B cell (primary cell): Measurements from ENCODE around the gene L3MBTL3. TPM values are rescaled to one million over a fixed set of nuclear protein-coding genes. Genes with fewer than 3 reads are reported as not detected.
A peak's percentile ranks its signal among the peaks of the same experiment; 100 is the strongest.

Experiments used
- ATAC-seq: fragments of 200-7000 bp; cut with Tn5 transposase; one replicate; pipeline ENCODE4 v1.10.0; 2021; ENCODE audit warnings: low read depth, mild to moderate bottlenecking, moderate number of reproducible peaks, moderate library complexity
- CTCF ChIA-PET: fragments of 350-600 bp; sonication (Branson Sonifier 250); formaldehyde crosslinking; loops from one replicate; lab custom pipeline; 2021; ENCODE audit warnings: antibody characterized with exemption, inconsistent platforms; lab: Charles Lee
- POLR2A ChIA-PET: fragments of 350-600 bp; sonication (Branson Sonifier 250); formaldehyde crosslinking; loops from one replicate; lab custom pipeline; 2021; ENCODE audit warnings: antibody characterized with exemption; lab: Charles Lee
- DNase-seq: peaks from one replicate; pipeline ENCODE4 v3.0.0; 2013
- H2AFZ ChIP-seq: 2 replicates; pipeline ENCODE4 v1.6.1; 2012; ENCODE audit warnings: mild to moderate bottlenecking, low read depth, low read length; ENCODE audit not compliant: insufficient read depth, poor library complexity, severe bottlenecking
- H3K27ac ChIP-seq, 2 donors: 1 replicate in 1 of 2; 2 replicates in 1 of 2; pipeline ENCODE4 v1.5.1; 2012 to 2013; ENCODE audit warnings: low read length in 2 of 2, mild to moderate bottlenecking in 2 of 2, moderate library complexity in 1 of 2
- H3K27me3 ChIP-seq, 4 experiments: fragments of 200-600 bp in 1 of 4; sonication (generic) in 1 of 4; replicated peaks in 1 of 4; 1 replicate in 2 of 4; 2 replicates in 2 of 4; pipeline versions ENCODE4 v1.6.1 to v1.7.0; 2013 to 2016; ENCODE audit warnings: low read length in 3 of 4, mild to moderate bottlenecking in 2 of 4, mixed read lengths in 1 of 4, moderate library complexity in 1 of 4; ENCODE audit not compliant: insufficient read depth in 4 of 4, control insufficient read depth in 3 of 4; ENCODE audit errors: control extremely low read depth in 1 of 4
- H3K36me3 ChIP-seq, 2 experiments: replicated peaks in 1 of 2; 1 replicate in 1 of 2; 2 replicates in 1 of 2; pipeline versions ENCODE4 v1.6.1 to v1.7.1; 2013; ENCODE audit warnings: low read length in 1 of 2; ENCODE audit not compliant: insufficient read depth in 2 of 2, control insufficient read depth in 1 of 2; ENCODE audit errors: control extremely low read depth in 1 of 2, extremely low read depth in 1 of 2
- H3K4me1 ChIP-seq, 2 donors: fragments of 200-600 bp in 1 of 2; sonication (generic) in 1 of 2; 1 replicate in 1 of 2; 2 replicates in 1 of 2; pipeline versions ENCODE4 v1.5.1 to v1.6.1; 2013 to 2017; ENCODE audit warnings: low read length in 2 of 2; ENCODE audit not compliant: control insufficient read depth in 2 of 2, insufficient read depth in 2 of 2
- H3K4me2 ChIP-seq: replicated peaks from 2 replicates; pipeline ENCODE3; 2012; ENCODE audit warnings: mild to moderate bottlenecking, low read depth, low read length; ENCODE audit not compliant: poor library complexity, severe bottlenecking
- H3K4me3 ChIP-seq, 5 experiments: fragments of 200-600 bp in 1 of 5; sonication (generic) in 1 of 5; 1 replicate in 3 of 5; 2 replicates in 2 of 5; pipeline versions ENCODE4 v1.5.1 to v1.7.0; 2011 to 2016; ENCODE audit warnings: low read length in 4 of 5, mild to moderate bottlenecking in 4 of 5, low read depth in 2 of 5, control low read depth in 1 of 5, moderate library complexity in 1 of 5; ENCODE audit not compliant: insufficient read depth in 1 of 5; ENCODE audit errors: control extremely low read depth in 1 of 5, extremely low read depth in 1 of 5
- H3K79me2 ChIP-seq: fragments of 200-600 bp; sonication (generic); one replicate; pipeline ENCODE4 v1.6.0; 2016; ENCODE audit warnings: low read length; ENCODE audit not compliant: control insufficient read depth, insufficient read depth
- H3K9ac ChIP-seq: fragments of 200-600 bp; sonication (generic); 2 replicates; pipeline ENCODE4 v1.6.1; 2017; ENCODE audit warnings: mild to moderate bottlenecking, low read length, moderate library complexity
- H3K9me3 ChIP-seq, 3 donors: one replicate each; pipeline versions ENCODE4 v1.6.1 to v1.7.1; 2013; ENCODE audit warnings: low read length in 2 of 3; ENCODE audit not compliant: control insufficient read depth in 2 of 3, insufficient read depth in 1 of 3; ENCODE audit errors: control extremely low read depth in 1 of 3
- H4K20me1 ChIP-seq: 2 replicates; pipeline ENCODE4 v1.6.0; 2012; ENCODE audit warnings: mild to moderate bottlenecking, low read length; ENCODE audit not compliant: insufficient read depth, control insufficient read depth, poor library complexity, severe bottlenecking
- H3K27ac Mint-ChIP-seq: one replicate; pipeline ENCODE4 v1.8.0; 2021; ENCODE audit warnings: mixed read lengths
- H3K27me3 Mint-ChIP-seq: one replicate; pipeline ENCODE4 v1.8.0; 2021; ENCODE audit warnings: mixed read lengths
- H3K4me1 Mint-ChIP-seq: one replicate; pipeline ENCODE4 v1.8.0; 2021; ENCODE audit warnings: mixed read lengths
- H3K4me3 Mint-ChIP-seq: one replicate; pipeline ENCODE4 v1.8.0; 2021; ENCODE audit warnings: mixed read lengths
- H3K9me3 Mint-ChIP-seq: one replicate; pipeline ENCODE4 v1.8.0; 2022; ENCODE audit warnings: mixed read lengths; ENCODE audit not compliant: insufficient read depth
- CTCF ChIP-seq: fragments of 200-600 bp; IDR thresholded peaks from one replicate; pipeline ENCODE4 v1.8.0; 2022; ENCODE audit warnings: antibody characterized with exemption, mild to moderate bottlenecking
- EZH2 ChIP-seq: IDR thresholded peaks from 2 replicates; pipeline ENCODE4 v1.6.1; 2012; ENCODE audit warnings: borderline replicate concordance, low read depth, mild to moderate bottlenecking, moderate library complexity, low read length; ENCODE audit not compliant: insufficient read depth, poor library complexity, severe bottlenecking
- WGBS: methylation state at CpG from one replicate; pipeline ENCODE4 v1.1.5; 2013; ENCODE audit warnings: missing lambda C conversion rate; ENCODE audit not compliant: insufficient coverage; 5-methylcytosine and 5-hydroxymethylcytosine counted together
- intact Hi-C: fragments of 100-400 bp; cut with micrococcal nuclease; formaldehyde crosslinking; loops from one replicate; pipeline ENCODE4 v1.10.0; 2022
- polyA minus RNA-seq: library from RNA; depleted of rRNA, polyadenylated mRNA; stranded (reverse); fragments of >200 nt; gene quantifications from 2 replicates; pipeline ENCODE4 v1.2.3, GENCODE V29; 2012
- polyA plus RNA-seq: library from polyadenylated mRNA; depleted of rRNA; stranded (reverse); fragments of >200 nt; gene quantifications from 2 replicates; pipeline ENCODE4 v1.2.3, GENCODE V29; 2012
- total RNA-seq, 2 donors: library from RNA; stranded (reverse); fragments of 120-200 nt in 1 of 2; gene quantifications; 1 replicate in 1 of 2; 2 replicates in 1 of 2; pipeline versions ENCODE4 v1.2.3 to v1.2.4, GENCODE V29; 2013 to 2022

The L3MBTL3 gene
- 46.4 and 53.8 TPM in 2 replicates for total RNA-seq
- total RNA-seq (2013), result 39.6 TPM
- polyA plus RNA-seq, result 23.3 and 28.0 TPM in 2 replicates
- 20.3 and 22.7 TPM in 2 replicates for polyA minus RNA-seq

- Mint-ChIP-seq H3K4me3 (peak within 1 kb of the TSS; percentile 92), H3K9me3 (no peaks in the 10 kb centered on the region), H3K27ac (peak within 1 kb of the TSS; percentile 99), H3K27me3 (no peaks in the 10 kb centered on the region), H3K4me1 (peaks cover 21% of the 10 kb centered on the region)
- H3K9ac ChIP-seq, result peak within 1 kb of the TSS; percentile 97
- ATAC-seq (peak; percentile 67), DNase-seq (peak; percentile 90)
- TF ChIP-seq EZH2, result no peak
- TF ChIP-seq CTCF, result no peak
- H2AFZ ChIP-seq, result peak within 1 kb of the TSS; percentile 88
- peak within 1 kb of the TSS; percentile 86 to 88 for H3K27ac ChIP-seq
- peaks cover 21% of the 10 kb centered on the region for H3K79me2 ChIP-seq
- H3K9me3 ChIP-seq, result no peaks in the 10 kb centered on the region
- intact Hi-C loops, result loop anchor here (1.0 kb wide), 2 partner anchors 10 to 243 kb away; no protein-coding TSS in a partner anchor
- peak within 1 kb of the TSS; percentile 82 to 99 (median 98) for H3K4me3 ChIP-seq
- CTCF ChIA-PET, result interaction anchor here (0.9 to 6.1 kb wide), 3 partner anchors 80 to 421 kb away, joined by 3 to 25 read pairs (median 5); no protein-coding TSS in a partner anchor
- H3K36me3 ChIP-seq, result peaks cover 0 to 5% of the 10 kb centered on the region in 2 experiments
- H3K4me1 ChIP-seq, result peaks cover 10% of the 10 kb centered on the region in 2 donors
- WGBS, result 0% methylated on average over 16 of the region's 27 CpGs
- peaks cover 9% of the 10 kb centered on the region for H4K20me1 ChIP-seq
- H3K27me3 ChIP-seq, result no peaks in the 10 kb centered on the region
- peak within 1 kb of the TSS; percentile 84 for H3K4me2 ChIP-seq
- POLR2A ChIA-PET, result no interaction called here
Measured at GRCh38 chr6:130018292-130018743, at the start of gene L3MBTL3. Gene L3MBTL3 (plus strand): TSS chr6:130018581. CDS start chr6:130042700, 24,119 bp downstream.

GRCh38 chr6:129969064-129969463, 49.3 kb upstream of the L3MBTL3 start:
- no peak overlapping the region for H3K4me2 ChIP-seq
- CTCF ChIA-PET, result no interaction called here
- H4K20me1 ChIP-seq, result no peaks in the 10 kb centered on the region
- peaks cover 0 to 8% (median 0%) of the 10 kb centered on the region in 4 experiments for H3K27me3 ChIP-seq
- Mint-ChIP-seq H3K4me3 (no peak overlapping the region), H3K9me3 (no peaks in the 10 kb centered on the region), H3K27ac (no peak overlapping the region), H3K4me1 (no peaks in the 10 kb centered on the region), H3K27me3 (peaks cover 26% of the 10 kb centered on the region)
- DNase-seq (no peak), ATAC-seq (no peak)
- H3K27ac ChIP-seq, result no peak overlapping the region
- H3K36me3 ChIP-seq, result no peaks in the 10 kb centered on the region
- H2AFZ ChIP-seq, result no peak overlapping the region
- peaks cover 0 to 4% (median 4%) of the 10 kb centered on the region in 3 donors for H3K9me3 ChIP-seq
- intact Hi-C loops, result no loop called here
- H3K4me3 ChIP-seq, result no peak overlapping the region
- no peak overlapping the region for H3K9ac ChIP-seq
- no peaks in the 10 kb centered on the region for H3K4me1 ChIP-seq
- H3K79me2 ChIP-seq, result no peaks in the 10 kb centered on the region
- WGBS, result 89% methylated on average over 1 of the region's 2 CpGs
- POLR2A ChIA-PET, result no interaction called here
- no peak for TF ChIP-seq EZH2
- TF ChIP-seq CTCF, result no peak
